ENCODE measurements around the gene FRAS1.

FRAS1 gene

DNA sequence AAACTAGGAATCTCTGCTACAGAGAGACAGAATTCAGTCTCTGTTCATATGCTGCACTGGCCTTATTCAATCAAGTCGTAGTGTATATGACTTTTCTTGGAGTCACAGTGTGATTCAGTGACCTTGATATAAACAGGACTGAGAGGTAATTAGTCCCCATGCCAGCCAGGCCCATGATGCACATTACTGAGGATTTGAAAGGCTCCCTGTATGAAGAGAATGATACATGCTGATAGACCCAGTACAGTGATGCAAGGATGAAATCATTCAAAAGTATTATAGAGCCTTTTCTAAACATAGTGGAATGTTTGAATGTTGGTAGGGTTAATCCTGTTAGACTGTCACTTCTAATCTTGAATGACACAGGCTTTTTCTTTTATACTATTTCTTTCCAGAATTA, 528.5 kb downstream of the FRAS1 start:
- DNase-seq (ENCODE audit: low read depth), result no peak

DNA sequence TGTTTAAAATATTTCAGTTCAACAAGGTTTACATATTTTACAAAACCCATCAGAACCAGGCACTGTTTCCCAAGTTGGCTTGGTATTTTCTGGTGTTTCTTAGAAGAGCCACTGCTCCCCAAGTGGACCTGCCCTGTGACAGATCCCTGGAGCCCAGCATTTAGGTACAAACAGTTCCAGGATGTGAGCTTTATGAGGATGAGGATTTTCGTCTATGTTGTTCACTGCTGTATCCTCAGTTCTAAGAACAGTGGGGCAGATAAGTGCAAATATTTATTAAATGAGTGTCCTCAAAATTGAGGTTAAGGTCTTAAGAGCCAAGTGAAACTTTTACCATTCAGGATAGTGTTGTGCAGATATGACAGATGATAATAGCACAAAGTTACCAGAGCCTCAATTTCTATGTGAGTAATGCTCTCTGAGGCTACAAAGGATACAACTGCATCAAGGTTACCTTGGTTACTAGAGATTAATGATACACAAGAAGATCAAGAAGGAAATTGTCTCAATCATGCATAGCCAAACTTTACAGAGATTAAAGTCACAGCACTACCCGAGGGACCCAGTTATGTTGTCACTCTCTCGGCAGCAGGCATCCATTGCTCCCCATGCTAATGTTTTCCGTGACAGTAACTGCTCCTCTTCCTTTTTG, 531.9 kb downstream of the FRAS1 start:
- no peak for DNase-seq (ENCODE audit: low read depth)

DNA sequence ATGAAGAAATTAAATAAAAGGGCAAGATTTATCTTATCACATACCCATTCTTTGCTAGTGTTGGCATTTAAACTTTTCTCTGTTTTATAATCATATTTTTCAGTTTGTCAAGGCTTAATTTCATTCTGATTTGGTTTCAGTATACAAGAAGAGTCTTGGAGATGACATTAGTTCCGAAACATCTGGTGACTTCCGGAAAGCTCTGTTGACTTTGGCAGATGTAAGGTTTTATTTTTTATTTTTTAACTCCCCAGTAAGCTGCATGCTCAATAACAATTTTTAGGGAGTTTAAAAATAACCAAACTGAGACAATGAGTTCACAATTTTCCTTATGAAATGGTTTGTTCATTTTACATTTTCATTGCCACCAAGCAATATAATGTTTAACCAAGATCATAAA, 534.3 kb downstream of the FRAS1 start:
- DNase-seq (ENCODE audit: low read depth), result no peak

DNA sequence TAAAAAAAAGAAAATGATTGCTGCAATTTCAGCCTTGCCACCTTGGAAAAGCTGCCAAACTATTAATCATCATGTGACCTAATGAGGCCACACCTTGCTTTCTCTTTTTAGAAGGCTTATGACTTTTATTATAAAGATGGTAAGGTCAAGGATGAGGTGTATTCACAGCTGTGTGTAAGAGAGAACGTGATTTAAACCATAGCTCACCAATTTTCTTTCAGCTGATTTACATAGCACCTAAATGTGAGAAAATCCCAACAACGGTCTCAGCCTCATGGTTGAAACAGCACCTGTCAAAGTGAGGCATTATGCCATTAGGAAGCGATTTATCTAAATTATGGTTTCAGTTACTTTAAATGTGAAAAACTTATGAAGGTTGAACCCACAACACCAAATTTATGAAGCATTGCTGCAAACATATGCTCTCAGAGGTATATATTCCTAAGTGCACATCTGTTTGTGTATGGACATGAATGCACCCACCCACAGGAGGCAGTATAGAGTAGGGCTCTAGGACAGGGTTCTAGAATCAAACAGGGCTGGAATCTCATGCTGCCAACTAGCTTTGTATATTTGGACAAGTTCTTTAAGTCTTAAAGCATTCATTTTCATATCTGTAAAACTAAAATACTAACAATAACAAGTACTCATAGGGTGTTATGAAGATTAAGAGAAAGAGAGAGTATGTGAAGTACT, 535.1 kb downstream of the FRAS1 start:
- no peak for DNase-seq (ENCODE audit: low read depth)

All from activated T-cell treated with anti-CD3 and anti-CD28 coated beads for 24 hours (primary cell).